ENCODE measurements around the gene NES. TPM values are rescaled to one million over a fixed set of nuclear protein-coding genes. Genes with fewer than 3 reads are reported as not detected.
A peak's percentile ranks its signal among the peaks of the same experiment; 100 is the strongest.
"Not testable (repeated sequence)": the region's sequence is repeated elsewhere in the genome, so short reads cannot be mapped to it uniquely, and the experiment has no call there.

Gene NES
- total RNA-seq, 4 donors from 2014 or later: 3.5 to 8.0 (median 5.4) TPM

DNA sequence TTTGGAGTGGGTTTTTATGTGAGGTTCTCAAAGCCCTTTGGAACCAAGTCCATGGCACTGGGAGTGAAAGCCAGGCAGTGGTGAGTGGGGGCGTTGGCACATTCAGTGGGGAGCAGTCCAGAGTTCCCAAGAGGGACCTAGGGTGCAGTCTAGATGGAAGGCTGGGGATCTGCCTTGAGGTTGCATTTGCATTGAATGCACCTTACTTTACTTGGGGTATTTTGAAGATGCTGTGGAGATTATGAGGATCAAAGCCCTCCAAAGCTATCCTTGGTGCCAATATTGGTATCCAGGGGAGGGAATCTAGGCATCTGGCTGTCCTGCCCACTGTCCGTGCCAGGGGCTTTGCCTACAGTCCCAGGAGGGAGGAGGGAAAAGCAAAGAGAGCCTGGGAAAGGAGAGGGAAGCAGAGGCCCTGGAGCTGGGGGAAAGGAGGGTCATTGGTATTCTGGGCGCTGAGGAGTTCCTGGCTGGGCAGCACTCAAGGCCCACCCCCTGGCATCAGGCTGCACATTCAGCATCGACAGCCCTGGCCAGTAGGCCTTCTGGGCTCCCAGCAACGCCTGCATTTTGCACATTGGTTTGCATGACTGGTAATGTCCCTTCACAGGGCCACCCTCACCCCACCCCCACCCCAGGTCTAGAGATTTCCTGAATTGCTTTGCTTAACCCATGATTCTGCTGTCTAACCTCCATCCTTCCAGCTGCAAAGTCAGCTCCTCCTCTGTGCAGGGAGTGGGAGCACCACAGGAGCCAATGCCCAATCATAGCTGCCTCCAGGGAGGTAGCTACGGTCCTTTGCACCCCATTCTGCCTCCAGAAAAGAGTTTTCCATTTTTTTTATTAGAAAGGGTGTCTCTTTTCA, 36.1 kb downstream of the NES start:
- H3K27me3 ChIP-seq: peaks cover 11 to 100% (median 28%) of the 10 kb centered on the region in 4 donors
- TF ChIP-seq POLR2A (IDR thresholded peaks at IDR 0.05): no peak
- TF ChIP-seq CTCF (IDR thresholded peaks at IDR 0.05): no peak

DNA sequence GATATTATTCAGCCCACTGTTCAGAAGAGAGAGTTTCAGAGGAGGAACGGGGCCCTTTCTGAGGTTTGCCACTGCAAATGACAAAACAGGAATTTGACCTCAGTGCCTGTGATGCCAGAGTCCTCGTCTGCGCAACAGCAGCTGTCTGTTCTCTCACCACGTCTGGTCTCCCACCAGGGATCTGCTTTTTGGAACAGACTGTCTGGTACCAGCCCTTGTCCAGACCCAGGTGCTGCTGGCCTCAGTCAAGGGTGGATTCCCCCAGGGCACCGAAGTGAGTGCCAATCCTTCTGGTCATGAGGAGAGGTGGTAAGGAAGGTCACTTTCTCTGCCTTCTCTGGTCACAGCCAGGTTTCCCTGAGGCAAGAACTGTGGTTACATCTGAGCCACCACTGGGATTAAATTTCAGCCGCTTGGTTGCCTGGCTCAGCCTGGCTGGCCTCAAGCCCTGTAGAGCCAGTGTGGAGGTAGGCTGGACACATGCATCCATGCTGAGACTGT, 37.6 kb downstream of the NES start:
- intact Hi-C loops (cut with DNase I): no loop called here
- Histone ChIP-seq H3K36me3 (no peaks in the 10 kb centered on the region), H3K27ac (no peak overlapping the region), H3K27me3 (peaks cover 11 to 100% (median 28%) of the 10 kb centered on the region in 4 donors), H3K4me1 (peaks cover 7 to 15% (median 11%) of the 10 kb centered on the region in 3 donors), H3K9me3 (no peaks in the 10 kb centered on the region), H3K4me3 (no peak overlapping the region)
- 60 to 61% methylated on average over 3 to 5 of the region's 6 CpGs for WGBS, 2 donors
- TF ChIP-seq POLR2A (IDR thresholded peaks at IDR 0.05) (no peak), CTCF (IDR thresholded peaks at IDR 0.05) (no peak)
- DNase-seq: no peak

More for the DNA sequence above, 36.1 kb downstream of the NES start:
- Histone ChIP-seq H3K36me3 (no peaks in the 10 kb centered on the region), H3K4me3 (peak overlapping the region in 2 of 4 donors; percentile 41 to 62), H3K9me3 (no peaks in the 10 kb centered on the region), H3K4me1 (peaks cover 7 to 15% (median 11%) of the 10 kb centered on the region in 3 donors), H3K27ac (no peak overlapping the region)
- intact Hi-C loops (cut with DNase I): no loop called here
- no peak for DNase-seq
- 20 to 30% methylated on average over 5 of the region's 6 CpGs for WGBS, 2 donors

- Histone ChIP-seq H3K4me3 (no peak overlapping the region), H3K36me3 (no peaks in the 10 kb centered on the region), H3K27ac (no peak overlapping the region), H3K9me3 (no peaks in the 10 kb centered on the region), H3K4me1 (peaks cover 7 to 15% (median 11%) of the 10 kb centered on the region in 3 donors), H3K27me3 (peaks cover 11 to 100% (median 28%) of the 10 kb centered on the region in 4 donors)
- 22 to 40% methylated on average over 4 of the region's 8 CpGs for WGBS, 2 donors
- no peak for DNase-seq
- TF ChIP-seq CTCF (IDR thresholded peaks at IDR 0.05) (no peak), POLR2A (IDR thresholded peaks at IDR 0.05) (no peak)
- intact Hi-C loops (cut with DNase I): no loop called here
Observed at GRCh38 chr1:156638189-156638985, 38.8 kb downstream of the NES start.

GRCh38 chr1:156632355-156632754, 44.9 kb downstream of the NES start:
- Histone ChIP-seq H3K4me3 (no peak overlapping the region), H3K27me3 (peaks cover 0 to 100% (median 0%) of the 10 kb centered on the region in 4 donors), H3K9me3 (no peaks in the 10 kb centered on the region), H3K4me1 (no peaks in the 10 kb centered on the region), H3K36me3 (no peaks in the 10 kb centered on the region), H3K27ac (no peak overlapping the region)
- intact Hi-C loops (cut with DNase I): no loop called here
- 46 to 55% methylated on average over 3 of the region's 3 CpGs for WGBS, 2 donors
- TF ChIP-seq POLR2A (IDR thresholded peaks at IDR 0.05) (no peak), CTCF (IDR thresholded peaks at IDR 0.05) (no peak)
- no peak for DNase-seq

DNA sequence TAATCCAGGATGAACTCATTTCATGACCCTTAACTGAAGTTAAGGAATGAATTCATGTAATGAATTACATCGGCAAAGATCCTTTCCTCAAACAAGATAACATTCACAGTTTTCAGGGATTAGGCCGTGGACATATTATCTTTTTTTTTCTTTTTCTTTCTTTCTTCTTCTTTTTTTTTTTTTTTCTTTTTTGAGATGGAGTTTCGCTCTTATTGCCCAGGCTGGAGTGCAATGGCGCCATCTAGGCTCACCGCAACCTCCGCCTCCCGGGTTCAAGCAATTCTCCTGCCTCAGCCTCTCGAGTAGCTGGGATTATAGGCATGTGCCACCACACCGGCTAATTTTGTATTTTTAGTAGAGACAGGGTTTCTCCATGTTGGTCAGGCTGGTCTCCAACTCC, 46.1 kb downstream of the NES start:
- peaks cover 0 to 100% (median 4%) of the 10 kb centered on the region in 4 donors for H3K27me3 ChIP-seq
- H3K9me3 ChIP-seq; H3K27ac ChIP-seq; H3K4me3 ChIP-seq; DNase-seq; H3K36me3 ChIP-seq; H3K4me1 ChIP-seq; intact Hi-C loops (cut with DNase I): not testable (repeated sequence)
- WGBS, 2 donors: 41 to 55% methylated on average over 8 to 9 of the region's 9 CpGs
